ENCODE results near the gene CFAP99.

DNA sequence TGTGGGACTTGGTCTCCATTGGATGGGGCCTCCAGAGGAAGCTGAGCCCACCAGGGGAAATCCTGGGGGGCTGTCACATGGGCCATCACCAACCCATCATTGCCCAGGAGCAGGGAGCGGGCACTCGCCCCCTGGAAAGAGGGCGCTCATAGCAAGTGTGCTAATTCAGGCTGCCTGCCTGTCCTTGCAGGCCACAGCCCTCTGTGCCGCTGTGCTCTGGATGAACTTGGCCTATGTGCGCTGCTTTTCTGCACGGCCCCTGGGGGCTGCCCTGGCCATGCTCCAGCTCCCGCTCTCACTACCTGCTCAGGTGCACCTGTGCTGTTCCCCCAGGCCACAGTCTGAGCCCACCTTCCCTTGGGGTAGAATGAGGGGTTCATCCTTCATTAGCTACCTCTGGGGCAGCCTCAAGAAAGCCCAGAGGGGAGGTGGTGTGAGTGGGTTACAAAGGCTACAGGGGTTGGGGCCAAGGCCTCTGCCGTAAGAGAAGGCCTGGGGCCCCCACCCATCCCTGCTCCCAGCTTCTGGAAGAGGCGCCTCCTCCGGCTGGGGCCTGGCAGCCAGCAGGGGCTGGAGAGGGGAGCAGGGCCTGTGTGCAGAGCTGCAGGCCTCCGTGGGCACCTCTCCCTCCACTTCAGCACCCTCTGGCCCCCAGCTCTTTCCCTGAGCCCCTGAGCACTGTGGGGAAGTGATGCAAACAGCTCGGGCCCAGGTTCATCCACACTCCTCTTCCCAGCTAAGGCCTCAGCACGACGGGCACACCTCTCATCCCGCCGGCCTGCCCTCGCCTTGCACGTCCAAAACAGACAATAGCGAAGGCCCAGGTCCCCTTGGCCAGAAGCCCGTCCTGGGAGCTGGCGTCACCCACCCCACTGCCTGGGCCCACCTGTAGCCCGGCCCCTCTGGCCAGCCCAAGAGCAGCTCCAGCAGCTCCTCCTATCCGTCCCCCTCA lies 8.9 kb downstream of the CFAP99 start:
- TF ChIP-seq, protein P1, sequence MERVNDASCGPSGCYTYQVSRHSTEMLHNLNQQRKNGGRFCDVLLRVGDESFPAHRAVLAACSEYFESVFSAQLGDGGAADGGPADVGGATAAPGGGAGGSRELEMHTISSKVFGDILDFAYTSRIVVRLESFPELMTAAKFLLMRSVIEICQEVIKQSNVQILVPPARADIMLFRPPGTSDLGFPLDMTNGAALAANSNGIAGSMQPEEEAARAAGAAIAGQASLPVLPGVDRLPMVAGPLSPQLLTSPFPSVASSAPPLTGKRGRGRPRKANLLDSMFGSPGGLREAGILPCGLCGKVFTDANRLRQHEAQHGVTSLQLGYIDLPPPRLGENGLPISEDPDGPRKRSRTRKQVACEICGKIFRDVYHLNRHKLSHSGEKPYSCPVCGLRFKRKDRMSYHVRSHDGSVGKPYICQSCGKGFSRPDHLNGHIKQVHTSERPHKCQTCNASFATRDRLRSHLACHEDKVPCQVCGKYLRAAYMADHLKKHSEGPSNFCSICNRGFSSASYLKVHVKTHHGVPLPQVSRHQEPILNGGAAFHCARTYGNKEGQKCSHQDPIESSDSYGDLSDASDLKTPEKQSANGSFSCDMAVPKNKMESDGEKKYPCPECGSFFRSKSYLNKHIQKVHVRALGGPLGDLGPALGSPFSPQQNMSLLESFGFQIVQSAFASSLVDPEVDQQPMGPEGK (CRISPR knock-in tag; IDR thresholded peaks at IDR 0.05; ENCODE audit: borderline replicate concordance), result no peak
- TF ChIP-seq ZNF8 (CRISPR knock-in tag; IDR thresholded peaks at IDR 0.05) (no peak), ZFP30 (CRISPR knock-in tag; IDR thresholded peaks at IDR 0.05) (no peak)

All from SK-N-SH treated with all-trans-retinoic acid at 6 μM for 48 hours (cell line).